HepG2 (cell line): ENCODE results near the gene HORMAD2. TPM values are rescaled to one million over a fixed set of nuclear protein-coding genes. Genes with fewer than 3 reads are reported as not detected.

Experiments
- DR1 ChIP-seq: sonication (generic); formaldehyde crosslinking; IDR thresholded peaks from 2 replicates; pipeline ENCODE4 v1.8.0; 2021; ENCODE audit warnings: mild to moderate bottlenecking, missing genetic modification reagents, inconsistent platforms
- EEA1 ChIP-seq: sonication (generic); formaldehyde crosslinking; IDR thresholded peaks from 2 replicates; pipeline ENCODE4 v1.5.1; 2020; ENCODE audit warnings: mild to moderate bottlenecking, missing genetic modification reagents, borderline replicate concordance
- ELF4 ChIP-seq: sonication (generic); formaldehyde crosslinking; IDR thresholded peaks from 2 replicates; pipeline ENCODE4 v1.5.0; 2020; ENCODE audit warnings: missing genetic modification reagents, mild to moderate bottlenecking, moderate library complexity, borderline replicate concordance
- FOSL2 ChIP-seq: sonication (generic); formaldehyde crosslinking; IDR thresholded peaks from 2 replicates; pipeline ENCODE4 v1.4.0; 2020; ENCODE audit warnings: missing genetic modification reagents
- HDAC6 ChIP-seq: fragments of 200-600 bp; sonication (generic); IDR thresholded peaks from 2 replicates; pipeline ENCODE4 v1.7.0; 2017; ENCODE audit warnings: mild to moderate bottlenecking, antibody characterized with exemption, low read length, low read depth
- HIVEP1 ChIP-seq: sonication (generic); formaldehyde crosslinking; IDR thresholded peaks from 2 replicates; pipeline ENCODE4 v1.4.0; 2020; ENCODE audit warnings: mild to moderate bottlenecking, missing genetic modification reagents
- NPAS2 ChIP-seq: sonication (generic); formaldehyde crosslinking; IDR thresholded peaks from 2 replicates; pipeline ENCODE4 v1.8.0; 2022; ENCODE audit warnings: mild to moderate bottlenecking, missing genetic modification reagents, borderline replicate concordance
- NR2F1 ChIP-seq, 2 experiments: fragments of 450-650 bp in 1 of 2; formaldehyde crosslinking in 1 of 2; IDR thresholded peaks; 2 replicates each; pipeline versions ENCODE4 v1.5.0 to v1.6.1; 2016 to 2020; ENCODE audit warnings: mild to moderate bottlenecking in 1 of 2, missing compliant biosample characterization in 1 of 2, missing genetic modification reagents in 1 of 2, moderate library complexity in 1 of 2
- SMAD3 ChIP-seq: sonication (generic); formaldehyde crosslinking; IDR thresholded peaks from 2 replicates; pipeline ENCODE4 v1.4.0; 2020; ENCODE audit warnings: missing genetic modification reagents
- TEAD3 ChIP-seq: optimal IDR thresholded peaks from 2 replicates; pipeline ENCODE3; 2016; ENCODE audit warnings: borderline replicate concordance
- XRCC5 ChIP-seq: fragments of 200-400 bp; formaldehyde crosslinking; optimal IDR thresholded peaks from 2 replicates; pipeline ENCODE3; 2017; ENCODE audit warnings: mild to moderate bottlenecking, low read length
- ZFP82 ChIP-seq: sonication (generic); formaldehyde crosslinking; IDR thresholded peaks from 2 replicates; pipeline ENCODE4 v1.5.1; 2020; ENCODE audit warnings: mild to moderate bottlenecking, missing genetic modification reagents, borderline replicate concordance
- ZNF230 ChIP-seq: sonication (generic); formaldehyde crosslinking; IDR thresholded peaks from 2 replicates; pipeline ENCODE4 v1.4.0; 2020; ENCODE audit warnings: mild to moderate bottlenecking, missing genetic modification reagents
- ZNF468 ChIP-seq: sonication (generic); formaldehyde crosslinking; IDR thresholded peaks from 2 replicates; pipeline ENCODE4 v1.8.0; 2022; ENCODE audit warnings: mild to moderate bottlenecking, moderate library complexity, missing genetic modification reagents
- ZNF547 ChIP-seq: sonication (generic); formaldehyde crosslinking; IDR thresholded peaks from 2 replicates; pipeline ENCODE4 v1.5.1; 2020; ENCODE audit warnings: mild to moderate bottlenecking, missing genetic modification reagents
- ZNF550 ChIP-seq: sonication (generic); formaldehyde crosslinking; IDR thresholded peaks from 2 replicates; pipeline ENCODE4 v1.4.0; 2020; ENCODE audit warnings: mild to moderate bottlenecking, missing genetic modification reagents, borderline replicate concordance
- ZNF562 ChIP-seq: sonication (generic); formaldehyde crosslinking; IDR thresholded peaks from 2 replicates; pipeline ENCODE4 v1.8.0; 2022; ENCODE audit warnings: missing genetic modification reagents, borderline replicate concordance
- ZNF605 ChIP-seq: sonication (generic); formaldehyde crosslinking; IDR thresholded peaks from 2 replicates; pipeline ENCODE4 v1.8.0; 2022; ENCODE audit warnings: mild to moderate bottlenecking, missing genetic modification reagents
- ZNF607 ChIP-seq: sonication (generic); formaldehyde crosslinking; IDR thresholded peaks from 2 replicates; pipeline ENCODE4 v1.5.1; 2020; ENCODE audit warnings: missing genetic modification reagents, mild to moderate bottlenecking, borderline replicate concordance
- ZSCAN12 ChIP-seq: sonication (generic); formaldehyde crosslinking; IDR thresholded peaks from 2 replicates; pipeline ENCODE4 v1.9.0; 2021; ENCODE audit warnings: mild to moderate bottlenecking, missing genetic modification reagents
- polyA plus RNA-seq, 8 experiments: library from polyadenylated mRNA; depleted of rRNA in 3 of 8; stranded (reverse) in 7 of 8; unstranded in 1 of 8; fragments of >200 nt; fragmentation: Illumina TruSeq in 4 of 8; extraction: Trizol in 4 of 8; gene quantifications; 2 replicates each; pipeline versions ENCODE4 v1.2.1 to v1.2.3, GENCODE V29; 2011 to 2016; ENCODE audit warnings: low read depth in 4 of 8, missing spikeins in 1 of 8, mixed read lengths in 1 of 8; ENCODE audit not compliant: insufficient read depth in 1 of 8
- total RNA-seq, 5 experiments: library from RNA; depleted of rRNA; stranded (reverse); fragments of >200 nt; fragmentation: Illumina TruSeq; extraction: Trizol; gene quantifications; 2 replicates each; pipeline ENCODE4 v1.2.3, GENCODE V29; 2016; ENCODE audit warnings: low read depth in 1 of 5
- TF ChIP-seq, protein P1 (sequence below): IDR thresholded peaks from 2 replicates; pipeline ENCODE4 v1.6.1; 2018; ENCODE audit warnings: missing genetic modification reagents
- TF ChIP-seq, protein P2 (sequence below): sonication (generic); formaldehyde crosslinking; IDR thresholded peaks from 2 replicates; pipeline ENCODE4 v1.4.0; 2020; ENCODE audit warnings: missing genetic modification reagents; ENCODE audit errors: not compliant biosample characterization
- TF ChIP-seq, protein P3 (sequence below): sonication (generic); formaldehyde crosslinking; IDR thresholded peaks from 2 replicates; pipeline ENCODE4 v1.5.0; 2020; ENCODE audit warnings: missing genetic modification reagents, mild to moderate bottlenecking, borderline replicate concordance

HORMAD2 gene
- total and polyA plus RNA-seq, 2 of the 13 experiments (the other 11 are each of a cell fraction or from before 2014, with no cell fraction given) = not detected

DNA sequence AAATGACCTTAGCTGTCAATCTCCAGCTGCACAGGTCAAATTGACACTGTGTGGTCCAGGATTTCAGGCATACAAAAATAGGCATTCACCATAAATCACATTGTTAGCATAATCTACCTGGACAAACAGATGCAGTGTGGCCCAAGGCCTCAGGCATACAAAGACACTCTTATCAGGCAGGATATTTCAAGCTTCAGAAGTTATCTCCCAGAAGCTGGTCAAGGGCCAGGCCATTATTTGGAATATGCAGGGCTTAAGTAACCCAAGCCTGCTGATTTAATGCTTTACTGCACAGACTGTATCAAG lies 25.5 kb upstream of the HORMAD2 start (continued):
- TF ChIP-seq, protein P1, sequence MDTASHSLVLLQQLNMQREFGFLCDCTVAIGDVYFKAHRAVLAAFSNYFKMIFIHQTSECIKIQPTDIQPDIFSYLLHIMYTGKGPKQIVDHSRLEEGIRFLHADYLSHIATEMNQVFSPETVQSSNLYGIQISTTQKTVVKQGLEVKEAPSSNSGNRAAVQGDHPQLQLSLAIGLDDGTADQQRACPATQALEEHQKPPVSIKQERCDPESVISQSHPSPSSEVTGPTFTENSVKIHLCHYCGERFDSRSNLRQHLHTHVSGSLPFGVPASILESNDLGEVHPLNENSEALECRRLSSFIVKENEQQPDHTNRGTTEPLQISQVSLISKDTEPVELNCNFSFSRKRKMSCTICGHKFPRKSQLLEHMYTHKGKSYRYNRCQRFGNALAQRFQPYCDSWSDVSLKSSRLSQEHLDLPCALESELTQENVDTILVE (CRISPR knock-in tag) = 0 out of 2 replicates have a peak, but pooled peaks have one; percentile 31
- TF ChIP-seq ELF4 (CRISPR knock-in tag) (no peak), ZNF605 (no peak), ZFP82 (no peak), HDAC6 (no peak), XRCC5 (peak; percentile 19), SMAD3 (CRISPR knock-in tag) (no peak), ZNF607 (no peak), DR1 (CRISPR knock-in tag) (no peak), EEA1 (CRISPR knock-in tag) (no peak), FOSL2 (CRISPR knock-in tag) (peak; percentile 40), ZSCAN12 (CRISPR knock-in tag) (no peak), ZNF562 (CRISPR knock-in tag) (no peak), NR2F1 (CRISPR knock-in tag; IDR thresholded peaks at IDR 0.05) (no peak; a peak in 1 of 4 replicates), ZNF547 (CRISPR knock-in tag) (no peak), ZNF468 (CRISPR knock-in tag) (no peak), HIVEP1 (no peak), ZNF230 (CRISPR knock-in tag) (no peak), NPAS2 (CRISPR knock-in tag) (no peak), TEAD3 (CRISPR knock-in tag) (peak; percentile 86), ZNF550 (CRISPR knock-in tag) (no peak)
- TF ChIP-seq, protein P2, sequence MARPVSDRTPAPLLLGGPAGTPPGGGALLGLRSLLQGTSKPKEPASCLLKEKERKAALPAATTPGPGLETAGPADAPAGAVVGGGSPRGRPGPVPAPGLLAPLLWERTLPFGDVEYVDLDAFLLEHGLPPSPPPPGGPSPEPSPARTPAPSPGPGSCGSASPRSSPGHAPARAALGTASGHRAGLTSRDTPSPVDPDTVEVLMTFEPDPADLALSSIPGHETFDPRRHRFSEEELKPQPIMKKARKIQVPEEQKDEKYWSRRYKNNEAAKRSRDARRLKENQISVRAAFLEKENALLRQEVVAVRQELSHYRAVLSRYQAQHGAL (CRISPR knock-in tag) = no peak
- TF ChIP-seq, protein P3, sequence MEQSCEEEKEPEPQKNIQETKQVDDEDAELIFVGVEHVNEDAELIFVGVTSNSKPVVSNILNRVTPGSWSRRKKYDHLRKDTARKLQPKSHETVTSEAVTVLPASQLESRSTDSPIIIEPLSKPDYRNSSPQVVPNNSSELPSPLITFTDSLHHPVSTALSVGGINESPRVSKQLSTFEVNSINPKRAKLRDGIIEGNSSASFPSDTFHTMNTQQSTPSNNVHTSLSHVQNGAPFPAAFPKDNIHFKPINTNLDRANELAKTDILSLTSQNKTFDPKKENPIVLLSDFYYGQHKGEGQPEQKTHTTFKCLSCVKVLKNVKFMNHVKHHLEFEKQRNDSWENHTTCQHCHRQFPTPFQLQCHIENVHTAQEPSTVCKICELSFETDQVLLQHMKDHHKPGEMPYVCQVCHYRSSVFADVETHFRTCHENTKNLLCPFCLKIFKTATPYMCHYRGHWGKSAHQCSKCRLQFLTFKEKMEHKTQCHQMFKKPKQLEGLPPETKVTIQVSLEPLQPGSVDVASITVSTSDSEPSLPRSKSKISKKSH = no peak
